Right lobe of liver (tissue), 4 donors: ENCODE data around the gene TADA2A.

Experiments
- CTCF ChIP-seq, 4 donors: fragments of 200-600 bp in 3 of 4; fragments of 450-650 bp in 1 of 4; IDR thresholded peaks; one replicate each; pipeline versions ENCODE4 v1.5.1 to v1.8.0; 2016 to 2022; ENCODE audit warnings: antibody characterized with exemption in 4 of 4, mild to moderate bottlenecking in 2 of 4
- POLR2A ChIP-seq: fragments of 450-650 bp; IDR thresholded peaks from one replicate; pipeline ENCODE4 v1.6.1; 2017; ENCODE audit warnings: antibody characterized with exemption, mild to moderate bottlenecking
- donor health status: DM: no; HTN: no; CAD: no.
- donor health status: DM: no; HTN: no; CAD: no.
- donor health status: DM: no; HTN: yes; CAD: no.

GRCh38 chr17:37446027-37446426 lies 39.3 kb downstream of the TADA2A start:
- TF ChIP-seq CTCF (IDR thresholded peaks at IDR 0.05) (no peak), POLR2A (no peak)
